HS-5 (cell line): ENCODE results near the gene GULP1.

Experiments used
- DNase-seq: peaks from one replicate; pipeline ENCODE4 v3.0.0-alpha.2; 2012; ENCODE audit warnings: low read depth

GULP1 gene

GRCh38 chr2:188322569-188323551, 31.2 kb downstream of the GULP1 start:
- no peak for DNase-seq

DNA sequence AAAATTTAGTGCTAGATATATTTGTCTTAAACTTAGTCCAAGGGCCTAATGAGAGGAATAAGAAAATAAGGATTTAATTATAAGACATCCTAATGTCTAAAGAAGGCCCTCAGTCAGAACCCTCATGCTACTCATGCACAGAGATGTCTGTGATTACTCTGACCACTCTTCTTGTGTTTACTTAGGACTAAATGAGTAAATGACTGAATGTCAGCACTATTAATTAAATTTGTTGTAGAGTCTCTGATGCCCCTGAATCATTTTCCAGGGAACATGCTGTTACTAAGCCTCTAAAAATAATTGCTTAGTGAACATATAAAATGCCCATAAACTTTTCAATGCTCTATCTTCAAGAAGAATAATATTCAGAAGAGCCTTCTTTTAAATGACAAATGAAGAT, 32.4 kb downstream of the GULP1 start:
- no peak for DNase-seq

- no peak for DNase-seq
These were observed 34.6 kb downstream of the GULP1 start for GRCh38 chr2:188326290-188326668.

GRCh38 chr2:188326669-188327301, 35.1 kb downstream of the GULP1 start:
- no peak for DNase-seq

DNA sequence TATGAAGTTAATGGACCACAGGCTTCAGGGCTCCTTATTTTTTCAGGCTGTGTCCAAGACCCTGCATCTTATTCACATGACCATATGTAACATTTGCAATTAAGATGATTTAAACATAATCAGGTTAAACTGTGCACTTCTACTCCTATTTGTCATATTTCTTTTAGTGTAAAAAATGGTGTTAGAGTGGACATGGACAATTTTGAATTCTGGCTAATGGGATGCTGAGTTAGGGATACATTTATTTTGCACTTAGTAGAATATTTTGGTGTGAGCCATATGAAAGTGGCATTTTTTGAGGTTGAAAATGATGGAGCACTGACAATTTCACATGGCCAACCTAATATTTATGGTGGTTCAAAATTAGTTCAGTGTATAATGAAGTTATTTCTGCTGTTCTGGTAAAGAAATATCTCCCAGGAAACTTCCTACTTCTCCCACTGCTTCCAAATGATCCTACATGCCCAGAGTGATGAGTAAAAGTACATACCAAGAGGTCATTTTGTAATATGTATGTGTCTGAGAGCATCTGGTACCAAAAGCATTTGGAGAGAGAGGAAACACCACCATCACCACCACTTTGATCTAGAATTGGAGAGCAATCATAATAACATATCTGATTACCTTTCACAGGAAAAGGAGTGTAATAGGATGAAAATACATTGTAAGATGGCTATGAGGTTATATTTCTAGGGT, 36.0 kb downstream of the GULP1 start:
- DNase-seq = no peak

DNA sequence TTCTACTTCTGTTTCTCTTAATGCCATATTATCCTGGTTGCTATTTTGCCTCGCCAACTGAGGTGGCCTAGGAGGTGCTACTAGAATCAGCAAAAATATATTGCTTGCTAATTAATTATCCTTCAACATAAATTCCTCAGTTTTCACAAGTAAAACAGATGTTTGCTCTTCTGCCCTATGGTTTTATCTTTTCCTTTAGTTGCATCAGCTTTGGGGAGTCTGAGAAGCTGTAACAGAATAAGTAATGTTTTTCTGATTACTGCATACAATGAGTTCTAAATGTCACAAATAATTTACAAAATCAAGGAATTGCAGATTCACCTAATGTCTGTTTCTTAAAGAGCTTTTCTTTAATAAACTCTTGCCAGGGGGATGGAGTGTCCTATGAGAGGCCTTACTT, 36.7 kb downstream of the GULP1 start:
- no peak for DNase-seq

DNA sequence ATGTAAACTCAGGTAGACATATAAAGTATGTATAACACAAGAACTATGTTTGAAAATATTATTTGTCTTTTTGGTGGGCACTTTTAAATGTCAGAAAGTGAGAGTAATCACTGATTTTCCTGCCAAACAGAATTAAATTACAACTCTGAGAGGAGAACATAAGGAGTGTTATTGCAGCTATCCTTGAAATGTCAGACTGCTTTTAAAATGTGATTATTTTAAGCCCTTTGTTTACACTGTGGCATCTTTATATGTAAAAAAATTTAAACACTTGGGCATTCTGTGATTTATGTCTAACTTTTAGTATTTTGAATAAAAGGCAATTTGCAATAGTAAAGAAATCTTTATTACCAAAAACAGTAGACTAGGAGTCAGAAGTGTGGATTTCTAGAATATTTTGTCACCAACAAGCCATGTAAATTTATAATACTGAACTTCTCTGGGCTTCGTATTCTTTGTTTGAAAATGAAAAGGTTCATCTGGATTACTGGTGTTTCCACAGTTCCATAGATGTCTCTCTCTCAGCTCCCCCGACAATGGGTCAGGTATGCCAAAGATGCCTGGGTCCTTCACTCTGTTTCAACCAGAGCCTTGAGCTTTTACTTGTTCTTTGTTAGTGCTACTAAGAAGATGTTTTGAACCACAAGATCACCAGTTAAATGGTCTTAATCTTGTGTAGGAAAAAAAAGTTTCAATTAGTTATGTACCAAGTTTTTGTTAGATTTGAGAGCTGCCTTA, 38.8 kb downstream of the GULP1 start:
- no peak for DNase-seq

- DNase-seq = no peak
These were observed 40.9 kb downstream of the GULP1 start for GRCh38 chr2:188332619-188333018.

- DNase-seq = no peak
These were observed 42.3 kb downstream of the GULP1 start for GRCh38 chr2:188333751-188334524.

DNA sequence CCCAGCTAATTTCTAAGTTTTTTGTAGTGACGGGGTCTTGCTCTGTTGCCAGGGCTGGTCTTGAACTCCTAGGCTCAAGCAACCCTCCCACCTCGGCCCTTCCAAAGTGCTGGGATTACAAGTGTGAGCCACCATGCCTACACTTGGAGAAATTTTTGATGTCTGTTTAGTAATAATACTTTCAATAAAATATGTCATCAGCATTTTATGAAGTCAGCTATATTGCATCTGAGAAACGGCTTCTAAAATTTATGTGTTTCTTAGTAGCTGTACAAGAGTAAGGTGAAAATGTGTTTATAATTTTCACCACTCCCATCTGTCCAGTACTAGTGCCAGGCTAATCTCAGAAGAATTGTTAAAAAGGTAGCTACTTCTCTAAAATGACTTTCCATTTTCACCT, 46.8 kb downstream of the GULP1 start:
- DNase-seq = no peak

GRCh38 chr2:188340257-188340656, 48.6 kb downstream of the GULP1 start:
- DNase-seq = no peak

GRCh38 chr2:188345020-188345419, 53.3 kb downstream of the GULP1 start:
- no peak for DNase-seq

DNA sequence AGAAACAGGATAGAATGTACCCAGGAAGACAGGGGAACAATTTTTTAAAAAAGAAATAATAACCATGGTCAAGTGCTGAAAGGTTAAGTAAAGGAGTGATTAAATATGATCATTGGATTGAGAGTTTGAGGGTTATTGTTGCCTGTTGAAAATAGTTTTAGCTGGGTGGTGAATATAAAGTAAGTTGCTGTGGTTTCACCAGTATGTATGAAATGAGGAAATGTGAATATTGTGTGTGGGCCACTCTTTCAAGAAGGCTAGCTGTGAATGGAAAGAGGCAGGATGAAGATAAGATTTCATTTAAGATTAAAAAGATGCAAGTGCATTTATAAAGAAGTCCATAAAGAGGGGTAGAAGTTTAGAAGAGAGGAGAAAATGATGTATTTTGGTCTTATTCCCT, 53.8 kb downstream of the GULP1 start:
- DNase-seq = no peak

DNA sequence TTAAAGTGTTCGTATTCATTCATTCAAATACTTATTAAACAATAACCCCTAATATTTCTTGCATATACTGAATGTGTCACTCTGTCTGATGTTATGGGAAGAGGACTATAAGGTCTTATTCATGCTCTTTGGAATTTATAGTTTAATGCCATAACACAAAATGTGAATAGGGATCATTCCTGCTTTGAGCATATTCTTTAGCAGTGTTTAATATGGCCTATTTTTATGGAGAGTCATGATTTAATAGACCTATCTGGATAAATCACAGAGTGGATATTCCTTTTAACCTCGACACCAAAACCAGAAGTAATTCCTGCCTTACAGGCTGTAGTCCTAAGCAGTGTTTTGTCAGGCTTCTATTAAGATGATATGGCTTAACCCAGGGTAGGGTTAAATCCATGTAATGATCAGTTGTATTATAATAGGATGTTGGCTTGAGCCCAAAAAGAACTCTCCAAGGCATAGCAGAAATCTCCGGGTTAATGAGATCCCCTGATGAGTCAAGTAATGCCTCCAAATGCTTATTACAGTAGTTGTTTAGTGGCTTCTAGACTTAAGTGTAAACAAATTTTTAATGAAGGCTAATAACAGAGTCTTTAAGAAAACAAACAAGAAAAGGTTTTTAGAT, 54.3 kb downstream of the GULP1 start:
- no peak for DNase-seq

DNA sequence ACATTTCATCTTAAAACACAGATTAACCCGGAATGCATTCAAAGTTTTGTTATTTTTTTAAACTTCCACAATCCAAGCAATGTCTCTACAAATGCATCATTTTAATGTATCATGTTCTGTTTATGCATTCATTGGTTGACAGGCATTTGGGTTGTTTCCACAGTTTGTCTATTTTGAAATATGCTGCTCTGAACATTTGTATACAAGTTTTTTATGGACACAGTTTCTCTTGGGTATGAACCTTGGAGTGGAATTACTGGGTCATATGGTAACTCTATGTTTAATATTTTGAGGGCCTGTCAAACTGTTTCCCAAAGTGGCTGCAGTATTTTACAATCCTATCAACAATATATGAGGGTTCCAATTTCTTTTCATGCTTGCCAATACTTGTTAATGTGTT, 57.3 kb downstream of the GULP1 start:
- no peak for DNase-seq

DNA sequence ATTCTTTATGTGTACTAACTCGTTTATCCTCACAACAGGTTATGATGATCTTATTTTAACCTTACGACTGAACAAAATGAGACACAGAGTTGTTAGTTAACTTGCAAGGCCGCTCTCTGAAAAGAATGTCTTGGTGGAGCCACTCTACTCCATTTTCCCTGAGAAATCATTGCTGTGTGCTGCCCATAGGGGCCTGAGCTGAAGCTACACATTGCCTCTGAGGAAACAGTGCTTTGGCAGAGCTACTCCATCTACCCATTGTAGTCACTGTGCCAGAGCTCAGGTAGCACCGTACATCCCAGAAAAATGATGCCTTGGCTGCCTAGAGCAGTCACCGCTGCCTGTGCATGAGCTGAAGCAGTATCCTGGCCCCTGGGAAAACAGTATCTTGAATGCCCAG, 61.6 kb downstream of the GULP1 start:
- no peak for DNase-seq

DNA sequence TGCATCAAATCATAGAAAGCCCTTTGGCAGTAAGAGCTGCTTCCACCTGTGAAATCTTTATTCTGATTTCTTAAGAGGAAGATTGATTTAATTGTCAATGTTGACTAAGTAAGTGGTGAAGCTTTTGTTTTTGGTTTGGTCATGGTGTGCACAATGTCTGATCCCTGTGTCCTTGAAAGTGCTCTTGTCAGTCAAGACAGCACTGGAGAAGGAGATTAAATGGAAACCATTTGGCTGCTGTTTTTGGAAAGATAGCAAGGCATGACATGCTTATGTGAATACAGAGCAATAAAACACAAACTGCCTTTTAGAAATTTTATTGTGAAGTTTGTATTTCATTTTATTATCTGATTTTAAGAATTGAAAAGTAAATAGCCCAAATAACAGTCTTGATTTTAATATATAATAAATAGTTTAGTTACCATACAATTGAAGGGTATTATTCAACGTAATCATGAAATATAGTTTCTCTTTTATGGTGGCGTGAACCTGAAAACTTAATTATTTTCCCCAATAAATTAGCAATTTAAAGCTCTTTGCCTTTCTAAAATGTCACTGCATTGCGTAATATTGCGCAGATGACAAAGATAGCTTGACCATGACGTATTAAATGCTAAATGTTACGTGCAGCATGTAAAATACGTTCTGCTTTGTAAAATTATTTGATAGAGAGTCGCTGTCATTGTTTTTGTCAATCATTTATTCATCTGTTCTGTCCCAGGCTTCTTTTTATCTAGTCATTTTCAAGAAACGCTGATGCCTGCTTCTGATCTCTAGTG, 69.0 kb downstream of the GULP1 start:
- DNase-seq = no peak

GRCh38 chr2:188364033-188364630, 72.5 kb downstream of the GULP1 start:
- no peak for DNase-seq

- DNase-seq = no peak
These were observed 73.5 kb downstream of the GULP1 start for GRCh38 chr2:188365058-188365641.
